SK-N-MC (cell line): ENCODE results near the gene ZBED4.

Experiments
- EZH2 ChIP-seq: fragments of 200-600 bp; sonication (generic); IDR thresholded peaks from one replicate; pipeline ENCODE4 v1.6.1; 2017; ENCODE audit warnings: antibody characterized with exemption
- FOXP2 ChIP-seq: optimal IDR thresholded peaks from 2 replicates; pipeline ENCODE3; 2011; ENCODE audit warnings: mild to moderate bottlenecking, moderate library complexity; ENCODE audit not compliant: insufficient read depth; ENCODE audit errors: extremely low read length, control extremely low read depth
- POLR2AphosphoS5 ChIP-seq: IDR thresholded peaks from 2 replicates; pipeline ENCODE4 v1.6.1; 2012; ENCODE audit warnings: mild to moderate bottlenecking, low read depth, low read length, borderline replicate concordance

GRCh38 chr22:49929994-49930575 lies 76.4 kb downstream of the ZBED4 start:
- TF ChIP-seq EZH2: no peak
- no peak for TF ChIP-seq POLR2AphosphoS5
- TF ChIP-seq FOXP2: no peak
